ENCODE data around the gene RFTN1. TPM values are rescaled to one million over a fixed set of nuclear protein-coding genes. Genes with fewer than 3 reads are reported as not detected.

Gene RFTN1
- total and polyA plus RNA-seq, 10 of the 15 experiments (the other 5 are each of a cell fraction or from before 2014, with no cell fraction given) = 20.6 to 213 (median 147) TPM

DNA sequence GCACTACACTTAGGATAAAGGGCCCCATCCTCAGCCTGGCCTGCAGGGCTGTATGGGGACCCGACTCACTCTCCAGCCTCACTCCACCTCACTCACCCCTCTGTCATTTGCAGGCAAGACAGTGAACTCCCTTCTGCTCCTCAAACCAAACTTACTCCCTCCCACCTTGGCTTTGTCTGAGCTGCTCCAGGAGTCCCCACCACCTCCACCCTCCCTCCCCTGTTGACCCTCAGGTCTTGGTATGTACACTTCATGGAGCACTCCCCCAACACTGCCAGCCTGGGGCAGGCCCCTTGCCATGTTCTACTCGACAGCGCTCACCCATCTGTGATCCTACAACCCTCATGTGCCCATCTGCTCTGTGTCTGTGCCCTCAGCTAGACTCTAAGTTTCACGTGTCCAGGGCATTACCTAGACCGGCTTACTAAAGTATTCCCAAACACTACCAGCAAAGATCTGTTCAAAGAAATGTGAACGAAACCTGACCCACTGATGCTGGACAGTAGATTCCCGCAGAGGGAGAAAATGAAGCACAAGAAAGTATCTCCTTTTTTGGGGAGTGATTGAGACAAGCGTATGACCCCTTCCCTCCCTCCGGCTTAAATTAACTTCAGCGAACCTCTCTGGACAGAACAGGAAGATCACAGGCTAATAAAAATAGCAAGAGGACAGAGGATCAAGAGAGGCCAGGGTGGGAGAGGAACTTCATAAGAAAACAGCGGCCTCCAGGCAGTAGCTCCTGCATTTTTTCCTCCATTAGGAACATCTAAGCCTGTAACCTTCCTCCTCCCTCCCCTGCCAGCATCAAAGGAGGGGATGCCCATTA lies 113.2 kb downstream of the RFTN1 start:
- no TSS peak for BruUV-seq (replicated peaks)
- ChIA-PET RAD21 (ENCODE audit: unreplicated experiment) (interaction anchor here (0.5 to 2.1 kb wide), 6 partner anchors 9 to 118 kb away, joined by 3 to 8 read pairs (median 4); no protein-coding TSS in a partner anchor), CTCF (interaction anchor here (0.8 to 2.2 kb wide), 4 partner anchors 14 to 100 kb away, joined by 3 to 6 read pairs (median 3); no protein-coding TSS in a partner anchor), POLR2A (interaction anchor here (0.8 to 2.8 kb wide), 3 partner anchors 12 to 20 kb away, joined by 3 to 15 read pairs (median 4); no protein-coding TSS in a partner anchor), SMC1A (ENCODE audit: uncharacterized antibody, unreplicated experiment) (interaction anchor here (0.6 to 3.7 kb wide), 7 partner anchors 10 to 103 kb away, joined by 3 to 23 read pairs (median 4); no protein-coding TSS in a partner anchor)
- Histone ChIP-seq H2AFZ (ENCODE audit: control insufficient read depth, low read depth, low read length) (no peak overlapping the region), H3K36me3 (ENCODE audit: control insufficient read depth in 2 of 2, insufficient read depth in 2 of 2, low read length in 1 of 2) (peaks cover 16 to 22% of the 10 kb centered on the region in 2 experiments), H4K20me1 (ENCODE audit: control insufficient read depth, insufficient read depth) (no peaks in the 10 kb centered on the region), H3K4me3 (no peak overlapping the region), H3K4me1 (ENCODE audit: control insufficient read depth, insufficient read depth, low read length) (peaks cover 13% of the 10 kb centered on the region), H3K27ac (ENCODE audit: control insufficient read depth, insufficient read depth) (no peak overlapping the region), H3K27me3 (replicated peaks in 1 of 2; ENCODE audit: control insufficient read depth in 2 of 2, insufficient read depth in 2 of 2, low read length in 1 of 2) (no peaks in the 10 kb centered on the region), H3K4me2 (ENCODE audit: control insufficient read depth, insufficient read depth) (peak overlapping the region; percentile 13; the same call in 1 of the 2 replicates), H3K9me3 (replicated peaks; ENCODE audit: control insufficient read depth, insufficient read depth, low read length) (no peaks in the 10 kb centered on the region; the same call in 2 of the 3 replicates), H3K79me2 (ENCODE audit: control insufficient read depth, insufficient read depth, low read length) (peaks cover 32% of the 10 kb centered on the region), H3K9ac (ENCODE audit: control insufficient read depth, insufficient read depth, low read length) (no peak overlapping the region)
- FAIRE-seq (no peak), DNase-seq (ENCODE audit: low read depth, low spot score) (no peak), ATAC-seq (peak; percentile 47)
- in situ Hi-C loops (cut with MboI) = no loop called here
- intact Hi-C loops (cut with micrococcal nuclease; ENCODE audit: unreplicated experiment) = no loop called here
- WGBS (ENCODE audit: insufficient coverage, insufficient replicate concordance, low lambda C conversion rate, missing lambda C conversion rate) = 88% methylated on average over 11 of the region's 11 CpGs
- no peak for TF ChIP-seq MLLT1 (IDR thresholded peaks at IDR 0.05)
- TF ChIP-seq TAF1 (IDR thresholded peaks at IDR 0.05; ENCODE audit: borderline replicate concordance, low read depth, low read length) = no peak
- no peak for TF ChIP-seq SMC3 (IDR thresholded peaks at IDR 0.05; ENCODE audit: borderline replicate concordance, low read length)
- TF ChIP-seq NBN (IDR thresholded peaks at IDR 0.05) = no peak
- no peak for TF ChIP-seq NFYA (IDR thresholded peaks at IDR 0.05; ENCODE audit: borderline replicate concordance, low read depth, low read length)
- TF ChIP-seq, protein P1, sequence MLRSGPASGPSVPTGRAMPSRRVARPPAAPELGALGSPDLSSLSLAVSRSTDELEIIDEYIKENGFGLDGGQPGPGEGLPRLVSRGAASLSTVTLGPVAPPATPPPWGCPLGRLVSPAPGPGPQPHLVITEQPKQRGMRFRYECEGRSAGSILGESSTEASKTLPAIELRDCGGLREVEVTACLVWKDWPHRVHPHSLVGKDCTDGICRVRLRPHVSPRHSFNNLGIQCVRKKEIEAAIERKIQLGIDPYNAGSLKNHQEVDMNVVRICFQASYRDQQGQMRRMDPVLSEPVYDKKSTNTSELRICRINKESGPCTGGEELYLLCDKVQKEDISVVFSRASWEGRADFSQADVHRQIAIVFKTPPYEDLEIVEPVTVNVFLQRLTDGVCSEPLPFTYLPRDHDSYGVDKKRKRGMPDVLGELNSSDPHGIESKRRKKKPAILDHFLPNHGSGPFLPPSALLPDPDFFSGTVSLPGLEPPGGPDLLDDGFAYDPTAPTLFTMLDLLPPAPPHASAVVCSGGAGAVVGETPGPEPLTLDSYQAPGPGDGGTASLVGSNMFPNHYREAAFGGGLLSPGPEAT (IDR thresholded peaks at IDR 0.05; ENCODE audit: low read depth) = no peak
- TF ChIP-seq BMI1 (IDR thresholded peaks at IDR 0.05; ENCODE audit: borderline replicate concordance) = no peak
